BE2C (cell line): Measurements from ENCODE around the gene C10orf90.

Source experiments
- DNase-seq: peaks from one replicate; pipeline ENCODE4 v3.0.0-alpha.2; 2020
- H3K27me3 ChIP-seq: fragments of 250-450 bp; sonication (Bioruptor Pico); 2 replicates; pipeline ENCODE4 v1.5.1; 2020; ENCODE audit warnings: mild to moderate bottlenecking
- H3K36me3 ChIP-seq: fragments of 250-450 bp; sonication (Bioruptor Pico); 2 replicates; pipeline ENCODE4 v1.5.1; 2020; ENCODE audit warnings: mild to moderate bottlenecking
- H3K4me1 ChIP-seq: fragments of 250-450 bp; sonication (Bioruptor Pico); 2 replicates; pipeline ENCODE4 v1.5.1; 2020
- H3K4me3 ChIP-seq: 2 replicates; pipeline ENCODE4 v1.5.1; 2011; ENCODE audit warnings: low read depth, low read length
- H3K9me3 ChIP-seq: fragments of 250-450 bp; sonication (Bioruptor Pico); 2 replicates; pipeline ENCODE4 v1.5.1; 2020
- TF ChIP-seq, protein P1 (sequence below): IDR thresholded peaks from 2 replicates; pipeline ENCODE4 v1.5.1; 2012; ENCODE audit warnings: mild to moderate bottlenecking, low read depth, low read length

Gene C10orf90

DNA sequence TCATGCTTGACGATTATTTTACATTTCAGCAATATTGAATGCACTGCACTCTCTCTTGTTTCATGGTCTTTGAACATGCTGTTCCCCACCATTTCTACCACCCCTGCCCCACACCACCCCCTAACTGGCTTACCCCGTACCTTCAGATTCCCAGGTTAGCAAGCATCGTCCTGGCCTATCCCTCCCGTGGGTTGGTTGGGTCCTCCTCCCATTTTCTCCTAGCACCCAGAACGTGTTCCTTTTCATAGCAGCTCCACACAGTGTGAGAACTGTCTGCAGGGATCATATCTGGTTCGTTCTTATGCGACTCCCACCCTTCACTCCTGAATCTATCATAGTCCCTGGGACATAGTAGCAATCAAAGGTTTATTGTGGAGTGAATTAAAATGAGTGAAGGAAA, 48.6 kb downstream of the C10orf90 start:
- no peak overlapping the region for H3K4me3 ChIP-seq
- TF ChIP-seq, protein P1, sequence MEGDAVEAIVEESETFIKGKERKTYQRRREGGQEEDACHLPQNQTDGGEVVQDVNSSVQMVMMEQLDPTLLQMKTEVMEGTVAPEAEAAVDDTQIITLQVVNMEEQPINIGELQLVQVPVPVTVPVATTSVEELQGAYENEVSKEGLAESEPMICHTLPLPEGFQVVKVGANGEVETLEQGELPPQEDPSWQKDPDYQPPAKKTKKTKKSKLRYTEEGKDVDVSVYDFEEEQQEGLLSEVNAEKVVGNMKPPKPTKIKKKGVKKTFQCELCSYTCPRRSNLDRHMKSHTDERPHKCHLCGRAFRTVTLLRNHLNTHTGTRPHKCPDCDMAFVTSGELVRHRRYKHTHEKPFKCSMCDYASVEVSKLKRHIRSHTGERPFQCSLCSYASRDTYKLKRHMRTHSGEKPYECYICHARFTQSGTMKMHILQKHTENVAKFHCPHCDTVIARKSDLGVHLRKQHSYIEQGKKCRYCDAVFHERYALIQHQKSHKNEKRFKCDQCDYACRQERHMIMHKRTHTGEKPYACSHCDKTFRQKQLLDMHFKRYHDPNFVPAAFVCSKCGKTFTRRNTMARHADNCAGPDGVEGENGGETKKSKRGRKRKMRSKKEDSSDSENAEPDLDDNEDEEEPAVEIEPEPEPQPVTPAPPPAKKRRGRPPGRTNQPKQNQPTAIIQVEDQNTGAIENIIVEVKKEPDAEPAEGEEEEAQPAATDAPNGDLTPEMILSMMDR: no peak
- H3K36me3 ChIP-seq: no peaks in the 10 kb centered on the region
- H3K9me3 ChIP-seq: no peaks in the 10 kb centered on the region
- DNase-seq: no peak
- no peaks in the 10 kb centered on the region; the same call in 1 of the 2 replicates for H3K27me3 ChIP-seq
- H3K4me1 ChIP-seq: no peaks in the 10 kb centered on the region

DNA sequence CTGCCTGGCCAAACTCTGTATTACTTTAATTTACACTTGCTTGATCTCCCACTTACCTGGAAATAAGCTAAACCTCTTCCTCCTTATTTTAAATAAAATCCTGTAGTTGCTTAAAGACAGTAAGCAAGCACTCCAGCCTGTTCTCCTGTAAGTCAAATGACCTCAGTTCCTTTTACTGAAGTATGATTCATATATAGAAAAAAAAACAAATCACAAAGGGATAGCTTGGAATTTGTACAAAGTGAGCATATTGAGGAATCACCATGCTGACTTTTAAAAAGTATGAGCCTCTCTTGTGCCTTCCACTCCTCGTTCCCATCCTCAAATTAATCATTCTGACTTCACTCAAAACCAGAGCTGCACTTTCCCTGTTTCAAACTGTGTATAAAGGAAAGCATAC, 52.0 kb downstream of the C10orf90 start:
- no peaks in the 10 kb centered on the region for H3K4me1 ChIP-seq
- no peak overlapping the region for H3K4me3 ChIP-seq
- TF ChIP-seq, protein P1: no peak
- no peaks in the 10 kb centered on the region for H3K36me3 ChIP-seq
- H3K27me3 ChIP-seq: no peaks in the 10 kb centered on the region; the same call in 1 of the 2 replicates
- no peak for DNase-seq
- H3K9me3 ChIP-seq: no peaks in the 10 kb centered on the region

DNA sequence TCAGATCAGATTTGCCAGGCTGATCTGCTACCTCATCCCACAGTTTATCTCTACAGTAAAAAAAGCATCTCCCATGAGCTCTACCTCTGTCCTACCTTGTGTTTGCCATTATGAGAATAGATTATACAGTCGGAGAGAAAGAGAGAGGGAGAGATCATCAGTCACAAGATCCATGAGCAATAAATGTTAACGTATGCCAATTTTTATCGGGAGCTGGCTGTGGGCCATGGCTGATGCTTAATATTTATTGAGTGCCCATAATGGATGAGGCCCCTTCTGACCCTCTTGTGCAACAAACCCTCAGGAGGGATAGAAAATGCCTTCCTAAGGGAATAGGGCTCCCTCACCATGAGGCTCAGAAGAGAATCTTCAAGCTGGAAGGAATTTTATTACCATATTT, 52.8 kb downstream of the C10orf90 start:
- Histone ChIP-seq H3K36me3 (no peaks in the 10 kb centered on the region), H3K9me3 (no peaks in the 10 kb centered on the region), H3K4me1 (no peaks in the 10 kb centered on the region), H3K4me3 (no peak overlapping the region), H3K27me3 (no peaks in the 10 kb centered on the region; the same call in 1 of the 2 replicates)
- TF ChIP-seq, protein P1: no peak
- DNase-seq: no peak

DNA sequence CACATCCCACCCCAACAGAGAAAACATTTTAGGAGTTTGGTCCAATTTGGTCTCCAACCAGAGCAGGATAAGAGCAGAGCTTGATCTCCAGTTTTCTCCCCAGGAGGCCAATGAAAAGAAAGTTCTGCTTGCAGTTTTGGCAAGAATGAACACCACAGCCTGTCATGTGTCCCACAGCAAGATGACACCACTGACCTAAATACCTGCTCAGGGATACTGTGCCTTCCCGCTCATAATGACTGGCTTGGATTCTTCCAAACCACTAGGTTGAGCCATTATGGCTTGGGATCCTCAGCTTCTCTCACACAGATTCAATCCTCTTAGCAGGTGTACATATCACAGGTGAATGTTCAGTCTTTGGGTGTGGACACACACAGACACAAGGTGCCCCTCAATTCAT, 53.3 kb downstream of the C10orf90 start:
- no peak overlapping the region for H3K4me3 ChIP-seq
- H3K9me3 ChIP-seq: no peaks in the 10 kb centered on the region
- TF ChIP-seq, protein P1: no peak
- no peaks in the 10 kb centered on the region; the same call in 1 of the 2 replicates for H3K27me3 ChIP-seq
- no peaks in the 10 kb centered on the region for H3K36me3 ChIP-seq
- H3K4me1 ChIP-seq: no peaks in the 10 kb centered on the region
- DNase-seq: no peak

DNA sequence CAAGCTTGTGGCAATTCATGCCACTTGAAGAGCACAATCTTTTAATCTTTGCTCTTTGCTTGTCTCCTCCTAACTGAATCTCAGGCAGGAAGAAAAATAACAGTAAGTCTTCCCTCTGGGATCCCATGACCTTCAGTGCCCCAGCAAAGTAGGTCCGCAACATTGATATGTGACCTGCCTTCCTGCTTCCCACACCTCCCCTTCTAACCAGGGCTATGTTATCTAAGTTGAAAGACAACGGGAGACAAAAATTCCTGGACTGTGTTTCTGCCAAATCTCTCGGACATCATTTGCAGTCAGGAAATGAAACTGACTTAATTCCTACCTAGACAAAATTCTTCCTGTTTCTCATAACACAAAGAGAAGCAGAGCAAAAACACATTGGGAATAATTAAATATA, 53.8 kb downstream of the C10orf90 start:
- Histone ChIP-seq H3K36me3 (no peaks in the 10 kb centered on the region), H3K4me1 (no peaks in the 10 kb centered on the region), H3K27me3 (no peaks in the 10 kb centered on the region), H3K4me3 (no peak overlapping the region), H3K9me3 (no peaks in the 10 kb centered on the region)
- DNase-seq: no peak
- TF ChIP-seq, protein P1: no peak

DNA sequence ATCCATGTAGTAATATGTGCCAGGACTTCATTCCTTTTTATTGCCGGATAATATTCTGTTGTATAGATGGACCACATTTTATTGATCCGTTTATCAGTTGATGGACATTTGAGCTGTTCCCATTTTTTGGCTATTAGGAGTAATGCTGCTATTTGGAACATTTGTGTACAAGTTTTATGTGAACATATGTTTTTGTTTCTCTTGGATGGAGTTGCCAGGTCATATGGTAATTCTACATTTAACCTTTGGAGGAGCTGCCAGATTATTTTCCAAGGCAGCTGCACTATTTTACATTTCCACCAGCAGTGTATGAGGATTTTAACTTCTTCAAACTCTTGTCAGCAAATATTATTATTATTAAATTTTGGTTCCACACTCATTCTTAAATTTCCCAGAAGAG, 59.2 kb downstream of the C10orf90 start:
- H3K4me3 ChIP-seq: no peak overlapping the region
- H3K4me1 ChIP-seq: no peaks in the 10 kb centered on the region
- no peaks in the 10 kb centered on the region for H3K27me3 ChIP-seq
- no peaks in the 10 kb centered on the region for H3K9me3 ChIP-seq
- TF ChIP-seq, protein P1: no peak
- DNase-seq: no peak
- no peaks in the 10 kb centered on the region for H3K36me3 ChIP-seq
